RKO (cell line): ENCODE measurements around the gene INPP5K.
"Not testable (repeated sequence)": the region's sequence is repeated elsewhere in the genome, so short reads cannot be mapped to it uniquely, and the experiment has no call there.

ENCODE experiments used
- DNase-seq: peaks from one replicate; pipeline ENCODE4 v3.0.0-alpha.2; 2016; ENCODE audit warnings: low spot score

INPP5K gene

GRCh38 chr17:1464186-1464585 is 52.2 kb downstream of the INPP5K start:
- no peak for DNase-seq

DNA sequence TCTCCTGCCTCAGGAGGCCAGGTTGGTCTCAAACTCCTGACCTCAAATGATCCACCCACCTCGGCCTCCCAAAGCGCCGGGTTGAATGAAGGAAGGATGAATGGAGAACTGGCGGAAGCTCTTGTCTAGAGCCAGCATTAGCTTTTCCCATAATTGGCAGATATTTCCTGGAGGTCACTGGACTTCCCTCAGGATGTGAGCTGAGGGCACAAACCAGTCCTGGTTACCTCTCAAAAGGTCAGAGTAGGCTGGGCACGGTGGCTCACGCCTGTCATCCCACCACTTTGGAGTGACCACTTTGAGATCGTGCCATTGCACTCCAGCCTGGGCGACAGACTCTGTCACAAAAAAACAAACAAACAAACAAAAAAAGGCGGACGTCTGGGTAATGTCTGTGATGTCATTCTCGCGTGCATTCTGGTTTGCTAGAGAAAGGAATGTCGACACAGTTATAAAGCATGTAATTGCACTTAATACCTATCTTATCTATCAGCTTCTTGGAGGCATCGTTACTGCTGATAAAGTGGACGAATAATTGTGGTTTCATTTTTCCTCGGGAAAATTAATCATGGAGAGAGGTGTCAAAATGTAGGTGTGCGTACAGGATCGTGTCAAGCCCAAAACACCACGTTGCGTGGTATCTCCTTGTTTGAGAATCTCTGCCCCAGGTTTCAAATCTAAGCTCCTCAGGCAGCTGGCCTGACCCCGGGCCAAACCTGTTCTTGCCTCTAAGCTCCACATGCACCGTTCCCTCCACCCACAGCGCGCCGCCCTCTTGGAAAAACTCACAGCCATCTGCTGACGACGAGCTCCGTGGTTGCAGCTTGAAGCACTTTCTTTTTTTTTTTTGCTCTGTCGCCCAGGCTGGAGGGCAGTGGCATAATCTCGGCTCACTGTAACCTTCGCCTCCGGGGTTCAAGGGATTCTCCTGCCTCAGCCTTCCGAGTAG is 54.0 kb downstream of the INPP5K start:
- DNase-seq: no peak

- DNase-seq: no peak
Measured at GRCh38 chr17:1461198-1461944, 55.0 kb downstream of the INPP5K start.

GRCh38 chr17:1460233-1460632 is 56.2 kb downstream of the INPP5K start:
- DNase-seq: no peak

- DNase-seq: peak; percentile 94
Measured at GRCh38 chr17:1455797-1456599, 60.4 kb downstream of the INPP5K start, which contains the start of gene CRK. Gene CRK (minus strand): TSS chr17:1456232. CDS start chr17:1456117, 115 bp downstream.

DNA sequence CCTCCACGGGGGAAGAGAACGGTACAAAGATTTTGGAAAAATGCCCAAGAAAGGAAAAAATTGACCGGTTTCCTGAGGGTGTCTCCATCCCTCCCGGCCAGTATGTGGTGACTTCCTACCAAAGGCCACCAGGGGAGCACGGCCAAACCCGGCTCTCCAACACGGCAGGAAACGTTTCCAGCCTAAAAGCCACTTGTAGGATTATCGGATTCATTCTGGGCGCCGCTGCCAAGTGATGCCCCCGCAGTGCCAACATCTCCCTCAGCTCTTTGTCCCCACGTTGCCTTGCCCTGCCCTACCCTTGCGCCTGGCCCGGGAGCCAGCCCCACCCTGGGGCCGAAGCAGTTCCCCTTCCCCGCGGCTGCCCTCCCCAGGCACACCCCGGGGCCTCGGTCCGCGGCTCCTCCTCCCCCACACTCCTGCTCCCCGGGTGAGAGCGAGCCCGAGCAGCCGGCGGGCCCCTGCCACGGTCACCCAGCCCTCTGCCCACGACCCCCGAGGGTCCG is 61.1 kb downstream of the INPP5K start:
- DNase-seq: peak; percentile 86

- peak; percentile 32 for DNase-seq
Measured at GRCh38 chr17:1454541-1454940, 61.9 kb downstream of the INPP5K start.

GRCh38 chr17:1453694-1454093 is 62.7 kb downstream of the INPP5K start:
- DNase-seq: not testable (repeated sequence)

GRCh38 chr17:1452836-1453235 is 63.6 kb downstream of the INPP5K start:
- DNase-seq: no peak

DNA sequence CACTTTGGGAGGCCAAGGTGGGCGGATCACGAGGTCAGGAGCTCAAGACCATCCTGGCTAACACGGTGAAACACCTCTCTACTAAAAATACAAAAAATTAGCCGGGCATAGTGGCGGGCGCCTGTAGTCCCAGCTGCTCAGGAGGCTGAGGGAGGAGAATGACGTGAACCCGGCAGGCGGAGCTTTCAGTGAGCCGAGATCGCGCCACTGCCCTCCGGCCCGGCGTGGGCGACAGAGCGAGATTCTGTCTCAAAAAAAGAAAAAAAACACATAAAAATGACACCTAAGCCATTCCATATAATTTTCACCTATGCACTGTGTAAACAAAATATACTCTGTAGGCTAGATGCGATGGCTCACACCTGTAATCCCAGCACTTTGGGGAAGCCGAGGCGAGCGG is 66.2 kb downstream of the INPP5K start:
- DNase-seq: not testable (repeated sequence)

DNA sequence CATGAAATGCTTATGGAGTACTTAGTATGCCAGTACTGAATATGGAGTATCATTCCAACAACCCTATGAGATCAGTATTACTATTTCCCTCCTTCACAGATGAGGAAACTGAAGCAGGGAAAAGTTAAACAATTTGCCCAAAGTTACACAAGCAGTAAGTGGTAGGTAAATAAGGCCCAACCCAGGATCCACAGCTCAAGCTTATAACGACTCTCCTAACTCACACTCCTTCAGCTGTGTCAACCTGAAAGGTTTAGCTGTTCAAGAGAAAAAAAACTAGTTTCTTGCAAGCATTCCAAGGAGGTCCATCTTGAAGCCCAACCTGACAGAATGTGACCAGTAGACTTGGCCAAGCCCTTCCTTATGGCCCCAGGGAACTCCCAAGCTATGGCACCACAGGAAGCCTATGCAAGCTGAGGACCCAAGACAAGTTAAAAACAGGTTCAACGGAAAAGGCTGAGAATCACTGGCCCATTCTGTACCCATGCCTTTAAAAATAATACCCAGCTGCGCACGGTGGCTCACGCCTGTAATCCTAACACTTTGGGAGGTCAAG is 66.9 kb downstream of the INPP5K start:
- DNase-seq: no peak

DNA sequence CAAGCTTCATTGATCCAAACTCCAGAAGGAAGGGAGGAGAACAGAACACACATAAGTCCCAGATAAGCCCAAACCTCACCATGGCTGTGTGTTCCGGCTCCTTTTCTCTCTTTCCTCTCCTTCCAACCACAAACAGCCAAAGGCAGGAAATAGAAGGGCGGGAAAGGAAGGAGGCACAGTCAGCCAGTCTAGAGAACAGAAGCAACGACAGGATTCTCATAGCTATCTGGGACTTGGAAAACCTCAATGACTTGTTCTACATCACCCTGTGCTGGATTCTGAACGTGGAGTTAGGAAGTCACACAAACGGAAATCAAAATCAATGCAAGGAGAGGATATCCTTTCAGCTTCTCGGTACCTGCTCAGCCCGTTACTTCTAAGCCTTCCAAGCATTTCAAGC is 69.4 kb downstream of the INPP5K start:
- DNase-seq: no peak

DNA sequence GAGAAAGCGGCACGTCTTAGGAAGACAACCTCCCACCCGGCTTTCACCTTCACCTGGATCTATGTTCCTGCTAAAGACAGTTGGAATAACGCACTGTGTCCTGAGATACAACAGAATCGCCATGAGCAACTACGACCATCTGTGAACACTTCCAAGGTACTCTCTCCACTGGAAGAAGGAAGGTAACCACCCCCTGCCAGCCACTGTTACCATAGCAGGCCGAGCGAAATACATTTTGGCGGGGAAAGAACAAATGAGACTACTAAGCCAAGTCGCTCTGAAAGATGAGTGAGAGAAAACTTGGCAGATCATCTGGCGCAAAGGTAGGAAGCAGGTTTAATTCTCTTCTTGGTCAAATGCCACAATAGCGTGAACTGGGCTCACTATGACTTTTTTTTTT is 70.2 kb downstream of the INPP5K start:
- DNase-seq: no peak

DNA sequence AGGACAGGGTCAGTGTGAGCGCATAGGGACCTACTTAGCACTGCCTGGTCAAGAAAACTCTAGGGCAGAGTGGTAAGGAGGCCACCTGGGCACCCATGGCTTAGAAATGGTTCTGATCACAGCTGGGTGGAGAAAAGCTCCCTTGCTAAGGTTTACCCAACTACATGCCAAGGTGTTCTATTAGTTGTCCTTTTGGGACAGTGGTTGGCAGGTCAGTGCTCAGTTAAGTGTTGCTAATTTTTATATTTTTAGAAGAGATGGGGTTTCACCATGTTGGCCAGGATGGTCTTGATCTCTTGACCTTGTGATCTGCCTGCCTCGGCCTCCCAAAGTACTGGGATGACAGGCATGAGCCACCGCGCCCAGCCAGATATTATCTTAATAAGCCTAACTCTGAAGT is 70.7 kb downstream of the INPP5K start:
- DNase-seq: not testable (repeated sequence)
